ENCODE results near the gene ARFRP1.

DNA sequence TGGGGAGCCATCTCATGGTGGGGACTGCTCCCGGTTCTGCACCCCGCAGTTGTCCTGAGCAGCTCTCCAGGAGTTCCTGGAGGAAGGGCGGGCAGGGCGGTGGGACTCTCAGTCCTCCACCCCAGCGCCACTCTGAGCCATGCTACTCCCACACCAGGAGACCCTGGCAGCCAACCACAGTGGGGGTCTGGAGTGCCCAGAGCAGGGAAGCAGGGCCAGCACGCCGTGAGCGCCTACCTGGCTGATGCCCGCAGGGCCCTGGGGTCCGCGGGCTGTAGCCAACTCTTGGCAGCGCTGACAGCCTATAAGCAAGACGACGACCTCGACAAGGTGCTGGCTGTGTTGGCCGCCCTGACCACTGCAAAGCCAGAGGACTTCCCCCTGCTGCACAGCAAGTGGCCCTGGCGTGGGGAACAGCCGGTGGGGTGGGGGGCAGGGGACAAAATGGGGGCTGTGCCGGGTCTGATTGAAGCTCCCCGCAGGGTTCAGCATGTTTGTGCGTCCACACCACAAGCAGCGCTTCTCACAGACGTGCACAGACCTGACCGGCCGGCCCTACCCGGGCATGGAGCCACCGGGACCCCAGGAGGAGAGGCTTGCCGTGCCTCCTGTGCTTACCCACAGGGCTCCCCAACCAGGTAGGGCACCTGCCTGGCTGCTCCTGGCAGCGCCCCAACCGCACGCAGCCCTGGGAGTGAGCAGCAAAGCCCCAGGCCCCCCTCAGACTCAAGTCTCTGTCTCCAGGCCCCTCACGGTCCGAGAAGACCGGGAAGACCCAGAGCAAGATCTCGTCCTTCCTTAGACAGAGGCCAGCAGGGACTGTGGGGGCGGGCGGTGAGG lies 13.0 kb downstream of the ARFRP1 start:
- TF ChIP-seq ZNF274 (IDR thresholded peaks at IDR 0.05; ENCODE audit: low read depth, low read length), result no peak
- TF ChIP-seq SUZ12 (IDR thresholded peaks at IDR 0.05; ENCODE audit: extremely low read depth, insufficient read depth, insufficient read length), result no peak
